ENCODE measurements around the gene NKD1.

Gene NKD1

GRCh38 chr16:50558913-50559312 is 10.7 kb downstream of the NKD1 start:
- DNase-seq (ENCODE audit: low read depth): no peak

- DNase-seq (ENCODE audit: low read depth): no peak
Measured at GRCh38 chr16:50559342-50559741, 11.1 kb downstream of the NKD1 start.

GRCh38 chr16:50559804-50560514 is 11.8 kb downstream of the NKD1 start:
- no peak for DNase-seq (ENCODE audit: low read depth)

DNA sequence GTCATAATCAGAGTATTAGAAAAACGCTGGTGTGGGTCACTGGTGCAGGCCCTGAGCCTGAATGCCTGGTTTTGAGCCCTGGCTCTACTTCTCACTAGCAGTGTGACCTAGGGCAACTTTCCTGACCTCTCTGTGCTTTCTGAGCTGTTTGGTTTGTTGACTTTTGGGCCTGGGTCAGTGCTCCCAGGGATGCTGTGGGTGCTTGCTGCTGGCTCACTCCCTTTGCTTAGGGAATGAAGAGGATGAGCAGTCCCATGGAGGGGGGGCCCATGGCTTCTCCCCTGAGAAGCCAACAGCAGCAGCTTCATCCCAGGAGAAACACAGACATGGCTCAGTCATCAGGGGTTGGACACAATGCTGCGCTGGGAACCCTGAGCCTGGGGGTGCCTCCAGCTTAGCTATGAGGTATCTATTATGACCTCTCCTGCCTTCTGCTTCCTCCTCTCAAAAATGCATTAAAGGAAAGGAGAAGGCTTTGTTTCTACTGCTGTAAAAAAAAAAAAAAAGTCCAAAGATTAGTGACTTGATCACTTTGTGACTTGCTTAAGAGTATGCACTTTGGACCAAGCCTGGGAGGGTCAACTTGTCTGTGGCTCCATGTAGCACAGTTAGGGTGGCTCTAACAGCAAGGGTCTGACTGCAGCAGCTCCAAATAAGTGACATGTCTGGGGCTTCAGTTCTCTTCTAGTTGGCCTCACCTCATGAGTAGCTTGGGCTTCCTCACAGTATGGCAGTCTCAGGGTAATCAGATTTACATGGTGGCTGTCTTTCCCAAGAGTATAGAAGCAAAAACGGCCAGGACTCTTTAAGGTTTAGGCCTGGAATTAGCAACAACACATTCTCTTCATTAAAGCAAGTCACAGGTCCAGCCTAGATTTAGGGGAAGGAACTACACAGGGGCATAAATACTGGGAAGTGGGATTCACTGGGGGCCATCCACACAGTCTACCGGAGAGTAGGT is 13.0 kb downstream of the NKD1 start:
- no peak for DNase-seq (ENCODE audit: low read depth)

GRCh38 chr16:50562657-50563056 is 14.5 kb downstream of the NKD1 start:
- no peak for DNase-seq (ENCODE audit: low read depth)

DNA sequence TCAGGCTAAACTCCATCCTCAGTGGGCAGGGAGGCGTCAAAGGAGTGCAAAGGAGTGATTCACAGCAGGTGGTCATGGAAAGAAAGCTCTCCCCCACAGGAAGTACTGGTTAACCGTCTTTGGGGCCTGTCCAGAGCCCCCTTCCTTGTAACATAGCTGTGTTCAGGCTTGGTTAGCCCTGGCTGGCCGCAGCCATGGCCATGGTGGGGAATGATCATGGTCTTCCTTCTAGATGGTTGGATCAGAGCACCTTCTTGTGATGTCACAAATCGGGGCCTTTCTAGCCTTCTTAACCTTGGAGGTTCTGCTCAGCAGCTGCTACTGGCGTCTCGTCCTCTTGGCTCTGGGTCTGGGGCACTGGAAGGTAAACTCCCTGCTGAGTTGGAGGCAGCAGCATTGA is 15.8 kb downstream of the NKD1 start:
- DNase-seq (ENCODE audit: low read depth): no peak

DNA sequence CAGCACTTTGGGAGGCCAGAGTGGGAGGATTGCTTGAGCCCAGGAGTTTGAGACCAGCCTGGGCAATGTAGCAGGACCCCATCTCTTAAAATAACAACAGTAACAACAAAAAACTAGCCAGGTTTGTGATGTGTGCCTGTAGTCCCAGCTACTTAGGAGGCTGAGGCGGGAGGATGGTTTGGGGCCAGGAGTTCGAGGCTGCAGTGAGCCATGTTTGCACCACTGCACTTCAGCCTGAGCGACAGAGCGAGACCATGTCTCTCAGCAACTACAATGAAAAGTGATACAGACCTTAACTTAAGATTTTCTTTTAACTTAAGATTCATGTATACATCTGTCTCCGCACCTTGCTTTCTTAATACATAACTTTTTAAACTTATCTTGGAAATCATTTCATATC is 17.2 kb downstream of the NKD1 start:
- no peak for DNase-seq (ENCODE audit: low read depth)

GRCh38 chr16:50566014-50566962 is 18.1 kb downstream of the NKD1 start:
- DNase-seq (ENCODE audit: low read depth): no peak

DNA sequence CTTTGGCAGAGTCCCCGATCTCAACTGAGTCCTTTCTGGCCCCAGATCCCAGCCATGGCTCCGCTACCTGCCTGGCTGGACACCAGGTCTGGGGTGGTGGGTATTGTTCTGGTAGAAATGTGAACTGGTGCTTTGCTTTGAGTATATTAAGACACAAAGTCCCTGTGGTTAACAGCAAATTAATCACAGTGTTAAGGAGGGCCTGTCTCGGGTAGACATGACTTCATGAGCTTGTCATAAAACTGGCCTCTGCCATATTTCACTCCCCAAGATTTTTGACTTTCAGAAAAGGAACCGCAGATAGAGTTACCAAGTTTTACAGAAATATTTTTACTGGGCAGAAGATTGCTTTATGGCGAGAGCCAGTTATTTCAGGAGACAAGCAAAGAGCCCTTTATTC is 19.5 kb downstream of the NKD1 start:
- no peak for DNase-seq (ENCODE audit: low read depth)

GRCh38 chr16:50568187-50568815 is 20.1 kb downstream of the NKD1 start:
- DNase-seq (ENCODE audit: low read depth): no peak

- DNase-seq (ENCODE audit: low read depth): no peak
Measured at GRCh38 chr16:50570354-50570753, 22.2 kb downstream of the NKD1 start.

- no peak for DNase-seq (ENCODE audit: low read depth)
Measured at GRCh38 chr16:50570808-50571598, 22.8 kb downstream of the NKD1 start.

DNA sequence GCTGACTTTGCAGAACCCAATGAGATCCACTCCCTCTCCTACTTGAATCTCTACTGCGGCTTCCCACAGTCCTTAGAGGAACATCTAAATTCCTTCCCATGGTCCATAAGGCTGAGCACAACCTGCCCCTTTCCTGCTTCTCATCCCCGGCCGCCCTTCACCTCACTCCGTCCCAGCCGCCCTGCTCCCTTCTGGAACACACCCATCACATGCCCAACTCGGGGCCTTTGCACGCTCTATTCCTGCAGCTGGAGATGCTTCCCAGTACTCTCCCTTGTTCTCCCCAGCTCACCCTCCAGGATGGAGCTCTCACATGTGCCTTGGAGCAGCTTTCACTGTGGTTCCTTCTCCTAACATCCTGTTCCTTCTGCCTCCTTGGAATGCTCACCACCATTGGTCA is 23.6 kb downstream of the NKD1 start:
- no peak for DNase-seq (ENCODE audit: low read depth)

- DNase-seq (ENCODE audit: low read depth): no peak
Measured at GRCh38 chr16:50572700-50573099, 24.5 kb downstream of the NKD1 start.

- DNase-seq (ENCODE audit: low read depth): no peak
Measured at GRCh38 chr16:50573279-50573678, 25.1 kb downstream of the NKD1 start.

GRCh38 chr16:50573947-50574744 is 25.9 kb downstream of the NKD1 start:
- no peak for DNase-seq (ENCODE audit: low read depth)

- DNase-seq (ENCODE audit: low read depth): no peak
Measured at GRCh38 chr16:50574745-50575136, 26.5 kb downstream of the NKD1 start.

- no peak for DNase-seq (ENCODE audit: low read depth)
Measured at GRCh38 chr16:50575743-50576142, 27.5 kb downstream of the NKD1 start.

- DNase-seq (ENCODE audit: low read depth): no peak
Measured at GRCh38 chr16:50576403-50577113, 28.4 kb downstream of the NKD1 start.

Data from amniotic epithelial cell (primary cell).